ENCODE data around the gene BEND2. TPM values are rescaled to one million over a fixed set of nuclear protein-coding genes. Genes with fewer than 3 reads are reported as not detected.

Gene BEND2
- total RNA-seq, 1 donor from 2014 or later, result not detected

Other genes starting within 250 kb of the BEND2 start
- 2.9 and 3.3 TPM in 2 replicates for gene SCML2, start 133.8 kb upstream of the BEND2 start, total RNA-seq
- gene CDKL5, start 204.7 kb upstream of the BEND2 start, total RNA-seq, result 0.23 and 0.43 TPM in 2 replicates

Measured in activated CD4-positive, alpha-beta T cell treated with anti-CD3 and anti-CD28 coated beads, Interleukin-2, amount 10 ng/mL, durations not matched to agents 24 days and 14 days (primary cell).